ENCODE data around the gene PELI3.
"Not testable (repeated sequence)": the region's sequence is repeated elsewhere in the genome, so short reads cannot be mapped to it uniquely, and the experiment has no call there.

PELI3 gene, protein sequence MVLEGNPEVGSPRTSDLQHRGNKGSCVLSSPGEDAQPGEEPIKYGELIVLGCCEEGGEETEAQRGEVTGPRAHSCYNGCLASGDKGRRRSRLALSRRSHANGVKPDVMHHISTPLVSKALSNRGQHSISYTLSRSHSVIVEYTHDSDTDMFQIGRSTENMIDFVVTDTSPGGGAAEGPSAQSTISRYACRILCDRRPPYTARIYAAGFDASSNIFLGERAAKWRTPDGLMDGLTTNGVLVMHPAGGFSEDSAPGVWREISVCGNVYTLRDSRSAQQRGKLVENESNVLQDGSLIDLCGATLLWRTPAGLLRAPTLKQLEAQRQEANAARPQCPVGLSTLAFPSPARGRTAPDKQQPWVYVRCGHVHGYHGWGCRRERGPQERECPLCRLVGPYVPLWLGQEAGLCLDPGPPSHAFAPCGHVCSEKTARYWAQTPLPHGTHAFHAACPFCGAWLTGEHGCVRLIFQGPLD

DNA sequence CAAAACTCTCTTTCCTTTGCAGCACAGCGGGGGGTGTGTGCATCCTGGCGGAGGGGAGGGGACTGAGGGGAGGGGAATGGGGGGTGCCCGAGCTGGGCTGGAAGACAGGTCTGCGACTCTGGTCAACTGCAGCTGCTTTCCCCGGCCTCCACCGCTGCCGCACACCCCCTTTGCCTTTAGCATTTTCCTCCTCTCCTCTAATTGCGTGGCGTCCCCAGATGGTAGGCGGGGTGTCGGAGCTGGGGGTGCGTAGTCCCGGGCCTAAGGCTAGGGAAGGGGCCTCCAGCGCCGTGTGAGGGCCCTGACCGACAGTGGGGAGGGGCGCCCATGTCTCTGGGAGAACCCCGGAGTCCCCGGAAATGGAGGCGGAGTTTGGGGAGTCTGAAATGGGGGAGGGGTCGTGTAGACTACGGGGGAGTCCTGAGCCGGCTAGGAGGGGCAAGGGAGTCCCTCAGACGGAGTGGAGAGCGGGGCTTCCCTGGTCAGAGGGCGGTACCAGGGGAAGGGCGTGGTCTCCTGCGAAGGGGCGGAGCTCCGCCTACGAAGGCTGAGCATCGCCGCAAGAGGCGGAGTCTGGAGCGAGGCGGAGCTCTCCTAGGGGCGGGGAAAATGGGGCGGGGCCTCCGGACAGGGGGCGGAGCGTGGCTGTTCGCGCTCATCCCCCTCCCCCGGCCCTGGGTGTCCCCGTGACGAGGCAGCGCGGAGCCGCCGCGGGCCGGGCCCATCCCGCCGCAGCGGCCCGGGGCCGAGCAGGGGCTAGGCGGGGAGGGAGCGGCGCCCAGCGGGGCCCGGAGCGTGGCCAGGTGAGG lies at the start of gene PELI3:
TSS of gene PELI3 (plus strand) at position 681 of the 809 bp plus-strand sequence. CDS start 1,224 bp downstream, outside the sequence.
- peak; percentile 95 for DNase-seq

DNA sequence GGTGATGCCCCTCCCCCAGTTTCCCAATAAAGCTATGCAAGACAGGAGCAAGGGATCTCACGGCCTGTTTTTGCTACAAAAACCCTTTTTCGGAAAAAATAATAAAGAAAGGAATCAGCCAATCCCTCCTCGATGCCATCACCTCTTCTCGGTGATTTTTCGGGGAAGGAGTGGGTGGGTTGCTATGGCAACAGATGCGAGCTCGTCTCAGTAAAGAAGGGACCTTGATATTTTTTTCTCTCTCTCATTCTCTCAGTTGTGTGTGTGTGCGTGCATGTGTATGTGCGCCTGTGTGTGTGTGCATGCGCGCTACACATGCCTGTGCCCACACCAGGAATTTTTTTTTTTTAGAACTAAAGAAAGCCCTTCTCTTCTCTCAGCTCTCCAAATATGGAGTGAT lies 49.7 kb upstream of the PELI3 start:
- no peak for DNase-seq

DNA sequence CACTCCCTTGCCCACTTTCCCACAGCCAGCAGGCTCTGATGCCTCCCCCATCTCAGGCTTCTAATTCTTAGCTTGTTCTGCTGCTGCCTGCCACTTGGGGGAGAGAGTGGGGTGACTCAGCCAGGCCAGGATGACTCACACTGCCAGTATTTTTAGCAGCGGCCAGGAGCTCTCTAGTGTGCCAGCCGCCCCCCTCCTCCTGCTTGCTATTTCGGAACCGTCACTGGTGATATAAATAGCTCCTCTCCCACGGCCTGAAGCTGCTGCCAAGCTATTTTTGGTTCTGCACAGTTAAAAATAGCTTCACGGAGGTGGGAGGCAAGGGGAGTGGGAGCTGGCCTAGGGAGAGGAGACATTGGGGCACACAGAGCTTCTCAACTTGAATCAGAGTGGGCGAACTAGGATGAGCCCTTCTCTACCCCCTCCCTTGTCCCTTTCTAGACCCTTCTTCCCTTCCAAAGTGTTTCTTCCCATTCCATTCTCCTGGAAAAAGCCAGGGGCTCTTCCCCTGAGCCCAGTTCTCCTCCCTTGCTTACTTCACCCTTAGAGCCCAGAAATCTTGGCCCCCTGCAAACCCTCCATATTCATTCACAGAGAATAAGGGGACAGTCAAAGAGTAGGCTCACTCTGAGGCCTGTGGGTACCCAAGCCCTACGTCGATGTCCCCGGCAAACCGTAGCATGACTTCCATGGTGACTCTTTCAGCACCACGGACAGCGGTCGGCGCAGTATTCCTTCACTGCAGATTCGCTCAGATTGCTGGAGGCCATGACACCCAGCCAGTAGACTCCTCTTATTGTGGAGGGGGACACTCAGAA lies 48.3 kb upstream of the PELI3 start:
- peak; percentile 90 for DNase-seq

DNA sequence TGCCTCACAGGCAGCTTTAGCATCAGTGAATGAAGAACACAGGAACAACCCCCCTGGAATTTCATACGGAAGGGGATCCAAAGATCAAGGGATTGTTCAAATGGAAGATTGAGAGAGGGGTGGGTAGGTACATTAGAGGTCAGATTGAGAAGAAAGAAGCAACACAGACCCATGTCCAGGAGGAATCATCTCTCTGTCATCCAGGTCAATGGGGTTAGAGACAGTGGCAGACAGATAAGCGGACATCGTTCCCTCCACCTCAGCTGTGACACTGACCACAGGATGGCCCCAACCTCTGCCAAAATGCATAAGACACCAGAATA lies 47.8 kb upstream of the PELI3 start:
- DNase-seq = no peak

DNA sequence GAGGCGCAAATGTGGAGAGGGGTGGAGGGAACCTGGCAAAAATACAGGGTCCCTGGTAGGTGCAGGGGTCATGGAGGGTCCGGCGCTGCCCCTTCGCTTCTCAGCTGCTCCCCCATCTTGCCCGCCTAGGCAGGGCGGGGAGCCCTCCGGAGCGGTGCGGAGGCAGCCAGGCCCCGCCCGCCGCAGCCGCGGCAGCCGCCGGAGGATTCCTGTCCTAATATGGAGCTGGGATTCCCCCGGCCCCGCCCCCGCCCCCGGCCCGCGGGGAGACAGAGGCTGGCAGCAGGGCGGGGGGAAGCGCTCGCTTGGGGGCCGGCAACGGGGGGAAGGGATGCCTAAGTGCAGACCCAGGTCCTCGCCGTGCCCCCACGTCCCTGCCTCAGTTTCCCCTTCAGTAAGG lies 46.9 kb upstream of the PELI3 start:
- no peak for DNase-seq

DNA sequence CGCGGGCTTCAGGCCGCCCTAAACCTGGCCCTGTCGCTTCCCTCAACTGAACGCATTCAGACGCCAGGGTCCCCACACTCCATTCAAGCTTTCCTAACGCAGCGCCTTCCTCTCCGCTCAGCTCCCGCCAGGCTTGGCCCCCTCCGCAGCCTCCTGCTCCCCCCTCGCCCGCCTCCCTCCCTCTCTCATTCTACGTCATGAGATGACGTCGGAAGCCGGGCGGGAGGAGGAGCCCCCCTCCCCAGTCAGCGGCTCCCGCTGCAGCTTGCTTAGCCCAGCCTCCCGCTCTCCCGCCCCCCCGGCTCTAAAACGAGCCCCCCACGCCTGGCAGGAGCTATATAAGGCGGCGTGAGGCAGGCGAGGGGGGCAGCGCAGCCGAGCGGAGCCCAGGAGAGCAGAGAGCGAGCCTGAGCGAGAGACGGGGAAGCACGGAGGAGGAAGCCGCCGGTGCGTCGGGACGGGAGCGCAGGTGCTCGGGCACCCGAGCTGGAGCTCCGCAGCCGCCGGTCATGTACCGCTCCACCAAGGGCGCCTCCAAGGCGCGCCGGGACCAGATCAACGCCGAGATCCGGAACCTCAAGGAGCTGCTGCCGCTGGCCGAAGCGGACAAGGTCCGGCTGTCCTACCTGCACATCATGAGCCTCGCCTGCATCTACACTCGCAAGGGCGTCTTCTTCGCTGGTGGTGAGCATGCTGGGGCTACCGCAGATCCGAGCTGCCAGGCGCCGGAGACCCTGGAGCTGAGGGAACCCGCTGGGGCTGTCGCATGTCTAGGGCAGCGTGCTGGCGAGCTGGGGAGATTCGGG lies 45.8 kb upstream of the PELI3 start, which contains the start of gene NPAS4:
TSS of gene NPAS4 (plus strand) at position 365 of the 806 bp plus-strand sequence. CDS start at position 510, 145 bp downstream.
- DNase-seq = no peak

DNA sequence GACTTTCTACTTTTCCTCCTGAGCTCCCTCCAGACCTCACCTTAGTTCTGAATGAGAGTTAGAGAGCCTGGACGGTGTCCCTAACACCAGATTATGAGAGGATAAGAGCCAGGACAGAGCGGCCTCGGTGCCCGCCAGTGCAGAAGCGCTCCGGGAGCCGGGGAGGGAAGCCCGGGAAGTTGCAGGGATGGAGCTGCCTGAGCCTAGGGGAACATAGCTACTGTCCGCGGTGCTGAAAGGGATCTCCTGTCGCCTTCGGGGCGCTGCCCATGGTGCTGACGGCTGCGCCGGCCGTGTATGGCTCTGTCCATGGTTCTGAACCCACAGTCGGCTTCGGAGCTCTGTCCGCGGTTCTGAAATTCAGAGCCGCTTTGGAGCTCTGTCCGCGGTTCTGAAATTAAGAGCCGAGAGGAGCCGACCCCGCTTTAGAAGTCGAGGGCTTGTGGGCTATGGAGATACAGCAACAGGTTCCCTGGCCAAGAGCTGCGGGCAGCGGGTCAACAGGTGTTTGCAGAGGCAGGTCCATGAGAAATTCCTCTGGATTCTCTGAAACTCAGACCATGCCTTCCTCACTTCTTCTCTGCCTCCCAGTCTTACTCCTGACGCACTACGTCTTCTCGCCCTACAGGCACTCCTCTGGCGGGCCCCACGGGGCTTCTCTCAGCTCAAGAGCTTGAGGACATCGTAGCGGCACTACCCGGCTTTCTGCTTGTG lies 45.1 kb upstream of the PELI3 start:
- peak; percentile 95 for DNase-seq

DNA sequence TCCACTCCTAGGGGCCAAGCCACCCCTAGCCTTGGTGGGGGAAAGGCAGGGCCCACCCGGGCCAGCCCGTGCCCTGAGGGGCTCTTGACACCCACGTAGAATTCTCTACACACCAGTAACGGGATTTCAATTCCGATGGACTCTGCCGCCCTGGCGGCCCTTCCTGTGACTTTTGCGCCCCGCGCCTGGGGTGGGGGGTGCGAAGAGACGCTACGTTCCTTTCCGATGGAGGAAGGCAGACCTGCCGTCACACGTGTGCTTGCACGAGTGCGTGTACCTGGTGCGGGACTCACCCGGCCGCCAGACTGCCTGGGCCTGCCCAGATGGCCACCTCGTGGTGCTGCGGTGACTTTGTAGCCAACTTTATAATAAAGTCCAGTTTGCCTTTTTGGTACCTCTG lies 40.4 kb upstream of the PELI3 start:
- DNase-seq = no peak

DNA sequence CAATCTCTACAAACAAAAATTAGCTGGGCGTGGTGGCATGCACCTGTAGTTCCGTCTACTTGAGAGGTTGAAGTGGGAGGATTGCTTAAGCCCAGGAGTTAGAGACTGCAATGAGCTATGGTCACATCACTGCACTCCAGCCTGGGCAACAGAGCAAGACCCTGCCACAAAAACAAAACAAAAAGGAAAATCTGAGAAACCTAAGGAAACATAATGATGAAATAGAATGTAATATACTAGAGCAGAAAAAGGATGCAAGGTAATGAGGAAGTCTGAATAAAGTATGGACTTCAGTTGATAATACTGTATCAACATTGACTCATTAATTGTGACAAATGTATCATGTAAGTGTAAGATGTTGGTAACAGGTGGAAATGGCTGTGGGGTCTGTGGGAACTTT lies 37.8 kb upstream of the PELI3 start:
- no peak for DNase-seq

DNA sequence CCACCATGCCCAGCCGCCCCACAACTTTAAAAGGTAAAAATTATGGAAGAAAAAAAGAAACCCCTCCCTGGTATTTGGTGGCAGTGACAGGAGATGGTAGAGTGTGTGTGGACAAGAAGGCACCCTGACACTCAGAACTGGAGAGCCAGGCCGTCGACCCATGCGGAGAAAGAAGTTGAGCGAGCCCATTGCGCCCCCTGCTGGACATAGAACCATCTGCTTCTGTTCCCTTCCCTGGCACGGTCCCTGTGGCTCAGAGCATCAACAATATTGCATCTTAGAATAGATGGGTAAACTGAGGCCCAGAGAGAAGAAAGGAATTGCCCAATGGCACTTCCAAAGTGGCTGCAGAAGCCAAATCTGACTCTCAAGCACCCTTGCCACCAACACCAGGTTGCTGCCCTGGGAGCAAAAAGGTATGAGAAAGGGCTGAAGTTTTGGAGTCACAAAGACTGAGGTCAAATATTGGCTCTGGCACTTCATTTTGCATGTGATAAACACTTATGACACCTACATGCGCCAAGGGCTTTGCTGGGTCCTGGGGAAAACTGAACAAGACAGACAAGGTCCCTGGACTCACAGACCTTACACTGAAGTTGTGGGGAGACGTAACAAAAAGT lies 36.6 kb upstream of the PELI3 start:
- DNase-seq = peak; percentile 92

DNA sequence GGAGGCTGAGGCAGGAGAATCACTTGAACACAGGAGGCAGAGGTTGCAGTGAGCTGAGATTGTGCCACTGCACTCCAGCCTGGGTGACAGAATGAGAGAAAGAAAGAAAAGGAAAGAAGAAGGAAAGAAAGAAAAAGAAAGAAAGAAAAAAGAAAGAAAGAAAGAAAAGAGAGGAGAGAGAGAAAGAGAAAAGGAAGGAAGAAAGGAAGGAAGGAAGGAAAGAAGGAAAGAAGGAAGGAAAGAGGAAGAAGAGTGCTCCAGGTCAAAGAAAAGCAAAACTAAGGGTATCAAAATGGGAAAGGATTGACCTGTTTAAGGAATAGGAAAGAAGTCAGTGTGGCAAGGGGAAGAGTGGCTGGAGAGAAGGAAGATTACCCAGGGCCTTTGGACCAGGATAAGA lies 35.4 kb upstream of the PELI3 start:
- not testable (repeated sequence) for DNase-seq

DNA sequence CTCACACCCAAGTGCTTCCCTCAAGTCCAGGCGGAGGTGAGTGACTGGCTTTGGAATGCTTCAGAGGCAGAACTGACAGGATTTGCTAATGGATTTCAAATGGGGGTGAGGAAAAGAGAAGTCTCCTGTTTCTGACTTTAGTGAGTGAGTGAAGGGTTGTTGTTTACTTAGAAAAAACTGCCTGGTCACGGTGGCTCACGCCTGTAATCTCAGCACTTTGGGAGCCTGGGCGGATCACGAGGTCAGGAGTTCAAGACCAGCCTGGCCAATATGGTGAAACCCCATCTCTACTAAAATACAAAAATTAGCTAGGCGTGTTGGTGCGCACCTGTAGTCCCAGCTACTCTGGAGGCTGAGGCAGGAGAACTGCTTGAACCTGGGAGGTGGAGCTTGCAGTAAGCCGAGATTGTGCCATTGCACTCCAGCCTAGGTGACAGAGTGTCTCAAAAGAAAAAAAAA lies 34.8 kb upstream of the PELI3 start:
- not testable (repeated sequence) for DNase-seq

DNA sequence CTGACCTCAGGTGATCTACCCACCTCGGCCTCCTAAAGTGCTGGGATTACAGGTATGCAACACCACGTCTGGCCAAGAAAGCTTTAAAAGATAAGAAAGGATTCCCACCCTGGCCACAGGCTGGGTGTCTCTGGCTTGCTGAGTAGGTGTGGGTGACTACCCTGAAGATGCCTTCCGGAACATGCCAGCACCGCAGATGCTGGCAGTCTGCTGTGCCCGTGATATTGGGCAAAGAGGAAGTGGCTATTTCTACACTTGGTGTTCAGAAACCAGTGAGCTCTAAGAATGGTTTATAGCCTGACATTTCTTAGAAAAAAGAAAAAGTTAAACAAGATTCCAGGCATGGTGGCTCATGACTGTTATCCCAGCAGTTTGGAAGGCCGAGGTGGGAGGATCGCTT lies 34.1 kb upstream of the PELI3 start:
- DNase-seq = peak; percentile 59

DNA sequence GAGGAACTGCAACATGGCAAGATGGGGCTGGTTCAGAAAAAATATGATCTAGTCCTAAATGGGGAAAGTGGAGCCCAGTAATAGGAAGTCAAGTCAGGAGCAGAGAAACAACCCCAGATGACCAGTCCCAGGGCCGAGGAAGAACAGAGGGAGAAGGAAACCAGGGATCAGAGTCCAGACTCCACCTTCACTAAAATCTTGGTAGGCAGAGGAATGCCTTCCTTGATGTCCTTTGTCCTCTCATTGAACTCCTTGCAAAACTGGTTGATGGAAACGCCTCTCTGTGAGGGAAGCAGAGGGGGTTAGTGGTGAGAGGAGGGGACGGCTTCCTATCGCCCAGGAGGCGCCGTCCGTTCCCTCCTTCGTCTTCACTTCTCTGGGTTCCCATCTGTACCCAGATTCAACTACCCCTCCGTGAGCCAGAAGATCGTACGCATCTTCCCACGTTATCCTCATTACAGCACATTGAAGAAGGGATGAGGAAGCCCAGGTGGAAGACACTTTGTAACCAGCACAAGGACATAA lies 28.7 kb upstream of the PELI3 start:
- DNase-seq = peak; percentile 26

DNA sequence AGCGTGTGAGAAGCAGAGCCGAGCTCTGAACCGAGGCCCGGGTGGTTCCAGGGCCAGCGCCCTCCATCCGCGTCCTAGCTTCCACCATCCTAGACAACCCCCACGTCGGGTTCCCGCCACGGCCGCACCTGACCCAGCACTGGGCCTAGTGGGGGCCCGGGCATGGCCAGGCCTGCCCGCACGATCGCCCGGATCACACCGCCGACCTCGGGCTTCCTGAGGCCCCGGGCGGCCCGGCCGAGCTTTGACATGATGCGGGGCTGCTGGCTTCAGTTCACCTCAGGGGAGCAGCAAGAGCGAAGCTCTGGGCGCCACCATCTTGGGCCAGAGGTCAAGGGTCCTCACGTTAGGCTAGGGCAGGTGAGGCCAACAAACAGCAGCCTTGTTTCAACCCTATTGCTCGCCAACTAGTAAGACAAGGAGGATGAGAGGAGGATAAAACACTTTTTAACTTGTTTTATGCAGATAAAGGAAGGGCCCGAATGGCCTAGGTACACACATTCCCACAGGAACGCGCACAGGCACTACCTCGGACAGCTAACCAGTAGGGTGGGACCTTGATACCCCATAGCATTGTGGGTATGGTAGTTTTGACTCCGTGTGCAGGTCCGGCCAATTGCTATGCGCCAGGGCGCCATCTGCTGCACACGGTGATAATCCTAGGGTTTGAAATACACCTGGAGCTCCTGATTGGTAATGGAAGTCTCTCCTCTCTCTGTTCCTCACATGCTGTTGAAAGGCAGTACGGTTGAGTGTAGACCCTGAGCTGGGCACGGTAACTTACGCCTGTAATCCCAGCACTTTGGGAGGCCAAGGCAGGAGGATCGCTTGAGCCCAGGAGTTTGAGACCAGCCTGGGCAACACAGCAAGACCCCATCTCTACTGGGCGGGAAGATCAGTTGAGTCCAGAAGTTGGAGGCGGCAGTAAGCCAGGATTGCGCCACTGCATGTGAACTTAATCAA lies 27.9 kb upstream of the PELI3 start, which contains the start of gene MRPL11:
TSS of gene MRPL11 (minus strand) at position 345 of the 963 bp plus-strand sequence. CDS start at position 251, 94 bp downstream.
- DNase-seq = peak; percentile 97

DNA sequence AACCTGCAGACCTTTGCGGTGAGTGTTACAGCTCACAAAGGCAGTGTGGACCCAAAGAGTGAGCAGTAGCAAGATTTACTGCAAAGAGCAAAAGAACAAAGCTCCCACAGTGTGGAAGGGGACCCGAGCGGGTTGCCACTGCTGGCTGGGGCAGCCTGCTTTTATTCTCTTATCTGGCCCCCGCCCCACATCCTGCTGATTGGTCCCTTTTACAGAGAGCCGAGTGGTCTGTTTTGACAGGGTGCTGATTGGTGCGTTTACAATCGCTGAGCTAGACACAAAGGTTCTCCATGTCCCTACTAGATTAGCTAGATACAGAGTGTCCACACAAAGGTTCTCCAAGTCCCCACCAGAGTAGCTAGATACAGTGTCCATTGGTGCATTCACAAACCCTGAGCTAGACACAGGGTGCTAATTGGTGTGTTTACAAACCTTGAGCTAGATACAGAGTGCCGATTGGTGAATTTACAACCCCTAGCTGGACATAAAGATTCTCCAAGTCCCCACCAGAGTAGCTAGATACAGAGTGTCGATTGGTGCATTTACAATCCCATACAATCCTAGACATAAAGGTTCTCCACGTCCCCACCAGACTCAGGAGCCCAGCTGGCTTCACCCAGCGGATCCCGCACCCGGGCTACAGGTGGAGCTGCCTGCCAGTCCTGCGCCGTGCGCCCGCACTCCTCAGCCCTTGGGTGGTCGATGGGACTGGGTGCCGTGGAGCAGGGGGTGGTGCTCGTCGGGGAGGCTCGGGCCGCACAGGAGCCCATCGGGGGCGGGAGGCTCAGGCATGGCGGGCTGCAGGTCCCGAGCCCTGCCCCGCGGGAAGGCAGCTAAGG lies 26.4 kb upstream of the PELI3 start:
- not testable (repeated sequence) for DNase-seq

DNA sequence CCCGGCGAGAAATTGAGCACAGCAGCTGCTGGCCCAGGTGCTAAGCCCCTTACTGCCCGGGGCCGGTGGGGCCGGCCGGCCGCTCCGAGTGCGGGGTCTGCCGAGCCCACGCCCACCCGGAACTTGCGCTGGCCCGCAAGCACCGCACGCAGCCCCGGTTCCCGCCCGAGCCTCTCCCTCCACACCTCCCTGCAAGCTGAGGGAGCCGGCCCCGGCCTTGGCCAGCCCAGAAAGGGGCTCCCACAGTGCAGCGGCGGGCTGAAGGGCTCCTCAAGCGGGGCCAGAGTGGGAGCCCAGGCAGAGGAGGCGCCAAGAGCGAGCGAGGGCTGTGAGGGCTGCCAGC lies 25.8 kb upstream of the PELI3 start:
- not testable (repeated sequence) for DNase-seq

DNA sequence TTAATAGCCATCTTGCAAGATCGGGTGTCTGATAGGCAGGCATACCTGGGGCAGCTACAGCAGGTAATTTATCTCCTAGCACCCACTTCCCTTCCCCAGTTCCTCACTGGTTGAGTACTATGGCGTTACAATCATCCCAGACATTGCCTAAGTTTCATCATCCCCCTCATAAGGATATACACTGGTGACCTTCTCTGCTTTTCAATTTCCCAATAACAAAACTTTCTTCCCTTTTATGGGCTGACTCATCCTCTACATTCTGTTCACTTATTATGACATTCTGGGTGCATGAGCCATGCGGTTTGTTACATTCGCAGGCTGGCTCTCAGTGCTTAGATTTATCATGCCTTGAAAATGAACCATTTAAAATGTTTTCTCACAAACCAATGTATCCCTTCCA lies 23.1 kb upstream of the PELI3 start:
- DNase-seq = peak; percentile 26

All from hematopoietic multipotent progenitor cell treated with erythropoietin and hydrocortisone succinate and interleukin-3 and kit ligand, for 6 days (in vitro differentiated cells).